PFSK-1 (cell line): ENCODE results near the gene SPATA16.

Source experiments
- FOXP2 ChIP-seq: optimal IDR thresholded peaks from 2 replicates; pipeline ENCODE3; 2011; ENCODE audit warnings: borderline replicate concordance, control low read depth, inconsistent platforms; ENCODE audit not compliant: insufficient read depth; ENCODE audit errors: extremely low read length, extremely low read depth
- POLR2AphosphoS5 ChIP-seq: IDR thresholded peaks from 2 replicates; pipeline ENCODE4 v1.6.1; 2012; ENCODE audit warnings: low read depth, mild to moderate bottlenecking, control low read depth, low read length, moderate library complexity
- SIN3A ChIP-seq: IDR thresholded peaks from 2 replicates; pipeline ENCODE4 v1.6.1; 2012; ENCODE audit warnings: mild to moderate bottlenecking, low read length, moderate library complexity, borderline replicate concordance; ENCODE audit not compliant: insufficient read depth
- TAF1 ChIP-seq: IDR thresholded peaks from 2 replicates; pipeline ENCODE4 v1.6.1; 2012; ENCODE audit warnings: low read length, control low read depth, borderline replicate concordance; ENCODE audit not compliant: insufficient read depth
- TF ChIP-seq, protein P1 (sequence below), 2 experiments: IDR thresholded peaks; 2 replicates each; pipeline versions ENCODE4 v1.6.1 to v1.8.0; 2011 to 2012; ENCODE audit warnings: low read depth in 2 of 2, low read length in 2 of 2, control low read depth in 1 of 2, inconsistent platforms in 1 of 2, mild to moderate bottlenecking in 1 of 2, moderate library complexity in 1 of 2; ENCODE audit not compliant: insufficient read depth in 1 of 2

DNA sequence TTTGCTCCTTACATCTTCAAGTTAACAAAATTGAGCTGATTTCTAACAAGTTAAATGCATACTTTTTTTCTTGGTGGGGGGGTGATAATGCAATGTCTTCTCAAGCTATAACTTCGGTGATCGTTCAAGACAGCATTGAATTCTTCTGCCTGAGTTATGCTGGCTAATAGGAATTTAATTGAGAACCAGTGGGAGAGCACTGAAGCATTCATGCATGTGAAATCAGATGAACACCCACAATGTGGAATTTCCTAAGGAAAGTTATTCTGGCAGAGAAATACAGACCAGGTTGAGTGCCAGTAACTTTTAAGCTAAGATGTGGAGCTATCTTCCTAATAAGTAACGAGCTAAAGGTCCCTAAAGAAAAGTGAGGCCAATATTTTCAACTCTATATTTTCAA is 3.0 kb downstream of the SPATA16 start:
- TF ChIP-seq, protein P1, sequence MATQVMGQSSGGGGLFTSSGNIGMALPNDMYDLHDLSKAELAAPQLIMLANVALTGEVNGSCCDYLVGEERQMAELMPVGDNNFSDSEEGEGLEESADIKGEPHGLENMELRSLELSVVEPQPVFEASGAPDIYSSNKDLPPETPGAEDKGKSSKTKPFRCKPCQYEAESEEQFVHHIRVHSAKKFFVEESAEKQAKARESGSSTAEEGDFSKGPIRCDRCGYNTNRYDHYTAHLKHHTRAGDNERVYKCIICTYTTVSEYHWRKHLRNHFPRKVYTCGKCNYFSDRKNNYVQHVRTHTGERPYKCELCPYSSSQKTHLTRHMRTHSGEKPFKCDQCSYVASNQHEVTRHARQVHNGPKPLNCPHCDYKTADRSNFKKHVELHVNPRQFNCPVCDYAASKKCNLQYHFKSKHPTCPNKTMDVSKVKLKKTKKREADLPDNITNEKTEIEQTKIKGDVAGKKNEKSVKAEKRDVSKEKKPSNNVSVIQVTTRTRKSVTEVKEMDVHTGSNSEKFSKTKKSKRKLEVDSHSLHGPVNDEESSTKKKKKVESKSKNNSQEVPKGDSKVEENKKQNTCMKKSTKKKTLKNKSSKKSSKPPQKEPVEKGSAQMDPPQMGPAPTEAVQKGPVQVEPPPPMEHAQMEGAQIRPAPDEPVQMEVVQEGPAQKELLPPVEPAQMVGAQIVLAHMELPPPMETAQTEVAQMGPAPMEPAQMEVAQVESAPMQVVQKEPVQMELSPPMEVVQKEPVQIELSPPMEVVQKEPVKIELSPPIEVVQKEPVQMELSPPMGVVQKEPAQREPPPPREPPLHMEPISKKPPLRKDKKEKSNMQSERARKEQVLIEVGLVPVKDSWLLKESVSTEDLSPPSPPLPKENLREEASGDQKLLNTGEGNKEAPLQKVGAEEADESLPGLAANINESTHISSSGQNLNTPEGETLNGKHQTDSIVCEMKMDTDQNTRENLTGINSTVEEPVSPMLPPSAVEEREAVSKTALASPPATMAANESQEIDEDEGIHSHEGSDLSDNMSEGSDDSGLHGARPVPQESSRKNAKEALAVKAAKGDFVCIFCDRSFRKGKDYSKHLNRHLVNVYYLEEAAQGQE (IDR thresholded peaks at IDR 0.05; ENCODE audit: insufficient read depth in 1 of 2, low read depth in 2 of 2, low read length in 2 of 2): no peak
- TF ChIP-seq SIN3A (no peak), TAF1 (no peak), POLR2AphosphoS5 (no peak), FOXP2 (no peak)
